GM08714 (cell line): ENCODE results near the gene ZC3H4.
"Not testable (repeated sequence)": the region's sequence is repeated elsewhere in the genome, so short reads cannot be mapped to it uniquely, and the experiment has no call there.

ENCODE experiments used
- H3K4me3 ChIP-seq: fragments of 200-500 bp; sonication (Bioruptor generic); 2 replicates; pipeline ENCODE4 v1.5.1; 2014; ENCODE audit warnings: mild to moderate bottlenecking, low read length, inconsistent platforms
- ZNF274 ChIP-seq: IDR thresholded peaks from 2 replicates; pipeline ENCODE4 v1.6.1; 2012; ENCODE audit warnings: mild to moderate bottlenecking, low read depth, low read length

Gene ZC3H4

GRCh38 chr19:47107953-47108746, 5.4 kb downstream of the ZC3H4 start:
- no peak overlapping the region for H3K4me3 ChIP-seq
- TF ChIP-seq ZNF274 = no peak

- no peak overlapping the region for H3K4me3 ChIP-seq
- no peak for TF ChIP-seq ZNF274
These were observed 6.2 kb downstream of the ZC3H4 start for GRCh38 chr19:47107202-47107952.

- TF ChIP-seq ZNF274 = no peak
- H3K4me3 ChIP-seq = no peak overlapping the region
These were observed 6.8 kb downstream of the ZC3H4 start for GRCh38 chr19:47106821-47107201.

- no peak for TF ChIP-seq ZNF274
These were observed 7.7 kb downstream of the ZC3H4 start for GRCh38 chr19:47105874-47106273.

GRCh38 chr19:47104680-47105079, 8.9 kb downstream of the ZC3H4 start:
- TF ChIP-seq ZNF274 = no peak

More at GRCh38 chr19:47105874-47106273, 7.7 kb downstream of the ZC3H4 start:
- no peak overlapping the region for H3K4me3 ChIP-seq

GRCh38 chr19:47102346-47103060, 11.1 kb downstream of the ZC3H4 start:
- H3K4me3 ChIP-seq = no peak overlapping the region
- no peak for TF ChIP-seq ZNF274

More at GRCh38 chr19:47104680-47105079, 8.9 kb downstream of the ZC3H4 start:
- no peak overlapping the region for H3K4me3 ChIP-seq

GRCh38 chr19:47101116-47101515, 12.5 kb downstream of the ZC3H4 start:
- not testable (repeated sequence) for H3K4me3 ChIP-seq

- no peak overlapping the region for H3K4me3 ChIP-seq
- TF ChIP-seq ZNF274 = no peak
These were observed 13.3 kb downstream of the ZC3H4 start for GRCh38 chr19:47100290-47100689.

- H3K4me3 ChIP-seq = no peak overlapping the region
- no peak for TF ChIP-seq ZNF274
These were observed 14.0 kb downstream of the ZC3H4 start for GRCh38 chr19:47099576-47100050.

GRCh38 chr19:47098608-47099007, 15.0 kb downstream of the ZC3H4 start:
- no peak for TF ChIP-seq ZNF274
- H3K4me3 ChIP-seq = no peak overlapping the region

GRCh38 chr19:47097396-47098201, 16.0 kb downstream of the ZC3H4 start:
- TF ChIP-seq ZNF274 = no peak
- H3K4me3 ChIP-seq = no peak overlapping the region

- no peak for TF ChIP-seq ZNF274
- H3K4me3 ChIP-seq = no peak overlapping the region
These were observed 16.9 kb downstream of the ZC3H4 start for GRCh38 chr19:47096721-47097120.

GRCh38 chr19:47096100-47096704, 17.4 kb downstream of the ZC3H4 start:
- TF ChIP-seq ZNF274 = no peak
- no peak overlapping the region for H3K4me3 ChIP-seq
